ENCODE results near the gene NAMPT.
A peak's percentile ranks its signal among the peaks of the same experiment; 100 is the strongest.
"Not testable (repeated sequence)": the region's sequence is repeated elsewhere in the genome, so short reads cannot be mapped to it uniquely, and the experiment has no call there.

The NAMPT gene

GRCh38 chr7:106284714-106285050, at the start of gene NAMPT:
Gene NAMPT (minus strand): TSS chr7:106284983. CDS start chr7:106284884, 99 bp downstream.
- peak in 2 of 4 experiments; percentile 84 to 93 for DNase-seq (ENCODE audit: low read depth in 4 of 4, low spot score in 1 of 4)

DNA sequence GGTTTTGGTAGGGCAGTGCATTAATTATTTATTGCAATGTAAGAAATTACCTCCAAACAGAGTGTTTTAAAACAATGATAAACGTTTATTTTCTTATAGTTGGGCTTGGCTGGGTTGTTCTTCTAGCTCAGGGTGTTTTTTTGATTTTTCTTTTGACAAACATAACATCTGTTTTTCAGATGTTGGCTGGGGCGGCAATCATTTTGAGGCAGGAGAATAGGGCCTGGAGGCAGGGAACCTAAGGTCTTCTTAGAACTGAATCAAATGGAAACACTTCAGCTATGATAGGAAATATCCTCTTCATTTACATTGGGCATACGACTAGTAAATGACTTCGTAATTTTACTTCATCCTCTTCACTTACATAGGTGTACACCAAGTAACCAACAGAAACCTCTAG, 47.4 kb upstream of the NAMPT start:
- DNase-seq (ENCODE audit: low read depth in 4 of 4, low spot score in 1 of 4) = no peak

- no peak for DNase-seq (ENCODE audit: low read depth in 4 of 4, low spot score in 1 of 4)
Observed at GRCh38 chr7:106331441-106332175, 46.8 kb upstream of the NAMPT start.

- no peak for DNase-seq (ENCODE audit: low read depth in 4 of 4, low spot score in 1 of 4)
Observed at GRCh38 chr7:106329971-106330733, 45.4 kb upstream of the NAMPT start.

DNA sequence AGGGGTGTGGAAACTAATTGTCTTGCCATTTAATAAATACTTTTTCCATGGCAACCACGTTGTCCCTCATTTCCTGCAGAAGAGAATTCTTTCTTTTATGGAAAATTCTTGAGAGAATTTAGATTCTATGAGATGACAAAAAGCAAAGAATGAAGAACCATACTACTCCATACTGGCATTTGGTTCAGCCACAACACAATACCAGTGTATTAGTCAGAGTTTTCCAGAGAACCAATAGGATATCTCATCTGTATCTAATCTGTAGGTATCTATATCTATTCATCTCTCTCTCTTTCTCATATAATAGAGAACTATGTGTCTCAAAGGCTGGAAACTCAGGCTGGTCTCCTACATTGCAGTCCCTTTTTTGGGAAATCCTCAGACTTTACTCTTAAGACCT, 44.6 kb upstream of the NAMPT start:
- DNase-seq (ENCODE audit: low read depth in 4 of 4, low spot score in 1 of 4) = no peak

- DNase-seq (ENCODE audit: low read depth in 4 of 4, low spot score in 1 of 4) = no peak
Observed at GRCh38 chr7:106327538-106328481, 43.0 kb upstream of the NAMPT start.

- DNase-seq (ENCODE audit: low read depth in 4 of 4, low spot score in 1 of 4) = no peak
Observed at GRCh38 chr7:106326594-106327537, 42.1 kb upstream of the NAMPT start.

GRCh38 chr7:106324509-106324908, 39.7 kb upstream of the NAMPT start:
- not testable (repeated sequence) for DNase-seq (ENCODE audit: low read depth in 4 of 4, low spot score in 1 of 4)

DNA sequence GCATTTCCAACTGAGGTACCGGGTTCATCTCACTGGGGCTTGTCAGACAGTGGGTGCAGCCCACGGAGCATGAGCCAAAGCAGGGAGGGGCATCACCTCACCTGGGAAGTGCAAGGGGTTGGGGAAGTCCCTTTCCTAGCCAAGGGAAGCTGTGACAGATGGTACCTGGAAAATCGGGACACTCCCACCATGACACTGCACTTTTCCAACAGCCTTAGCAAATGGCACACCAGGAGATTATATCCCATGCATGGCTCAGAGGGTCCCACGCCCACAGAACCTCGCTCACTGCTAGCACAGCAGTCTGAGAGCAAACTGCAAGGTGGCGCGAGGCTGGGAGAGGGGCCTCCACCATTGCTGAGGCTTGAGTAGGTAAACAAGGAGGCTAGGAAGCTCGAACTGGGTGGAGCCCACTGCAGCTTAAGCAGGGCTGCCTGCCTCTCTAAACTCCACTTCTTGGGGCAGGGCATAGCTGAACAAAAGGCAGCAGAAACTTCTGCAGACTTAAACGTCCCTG, 35.5 kb upstream of the NAMPT start:
- DNase-seq (ENCODE audit: low read depth in 4 of 4, low spot score in 1 of 4) = not testable (repeated sequence)

GRCh38 chr7:106318482-106318881, 33.7 kb upstream of the NAMPT start:
- DNase-seq (ENCODE audit: low read depth in 4 of 4, low spot score in 1 of 4) = no peak

DNA sequence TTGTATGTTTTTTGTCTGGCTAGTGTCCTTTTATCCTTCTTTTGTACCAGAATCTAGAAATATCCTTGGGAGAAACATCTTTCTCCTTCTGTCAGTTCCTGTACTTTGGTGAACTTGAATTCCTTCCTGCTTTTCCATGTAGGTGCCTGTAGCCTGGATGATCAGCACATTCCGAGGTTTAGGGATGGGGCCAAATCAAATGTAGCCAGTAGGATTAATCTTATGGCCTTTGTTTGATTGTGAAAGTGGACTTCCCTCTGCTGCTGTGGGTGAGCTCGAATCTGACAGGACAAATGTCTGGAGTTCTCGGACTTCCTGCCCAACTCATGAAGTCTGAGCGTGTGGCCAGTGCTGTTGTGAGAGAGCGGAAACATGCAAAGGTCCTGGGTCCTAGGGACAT, 33.2 kb upstream of the NAMPT start:
- DNase-seq (ENCODE audit: low read depth in 4 of 4, low spot score in 1 of 4) = no peak

DNA sequence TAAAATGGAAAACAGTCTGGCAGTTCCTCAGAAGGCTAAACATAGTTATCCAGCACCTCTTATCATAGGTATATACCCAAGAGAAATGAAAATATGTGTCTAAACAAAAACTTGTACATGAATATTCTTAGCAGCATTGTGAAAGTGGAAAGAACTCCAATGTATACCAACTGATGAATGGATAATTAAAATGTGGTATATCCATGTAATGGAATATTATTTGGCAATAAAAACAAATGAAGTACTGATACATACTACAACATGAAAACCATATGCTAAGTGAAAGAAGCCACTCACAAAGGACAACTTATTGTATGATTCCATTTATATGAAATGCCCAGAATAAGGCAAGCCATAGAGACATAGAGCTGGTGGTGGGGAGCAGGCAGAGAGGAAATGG, 32.2 kb upstream of the NAMPT start:
- DNase-seq (ENCODE audit: low read depth in 4 of 4, low spot score in 1 of 4) = no peak

DNA sequence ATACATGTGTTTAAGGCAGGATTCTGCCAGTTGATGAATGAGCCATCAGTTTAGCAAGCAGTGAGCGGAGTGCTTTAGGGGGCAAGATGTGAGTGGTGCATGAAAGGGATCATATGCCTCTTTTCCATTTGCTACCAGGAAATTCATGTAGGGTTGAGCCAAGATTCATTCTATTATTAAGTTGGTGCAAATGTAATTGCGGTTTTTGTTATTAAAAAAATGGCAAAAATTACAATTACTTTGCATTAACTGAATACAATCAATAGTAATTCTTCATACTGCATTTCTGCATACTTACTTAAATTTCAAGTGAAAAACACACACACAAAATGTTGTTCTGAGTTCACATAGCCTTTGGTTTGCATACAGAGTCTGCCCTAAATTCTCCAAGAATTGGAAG, 30.1 kb upstream of the NAMPT start:
- no peak for DNase-seq (ENCODE audit: low read depth in 4 of 4, low spot score in 1 of 4)

DNA sequence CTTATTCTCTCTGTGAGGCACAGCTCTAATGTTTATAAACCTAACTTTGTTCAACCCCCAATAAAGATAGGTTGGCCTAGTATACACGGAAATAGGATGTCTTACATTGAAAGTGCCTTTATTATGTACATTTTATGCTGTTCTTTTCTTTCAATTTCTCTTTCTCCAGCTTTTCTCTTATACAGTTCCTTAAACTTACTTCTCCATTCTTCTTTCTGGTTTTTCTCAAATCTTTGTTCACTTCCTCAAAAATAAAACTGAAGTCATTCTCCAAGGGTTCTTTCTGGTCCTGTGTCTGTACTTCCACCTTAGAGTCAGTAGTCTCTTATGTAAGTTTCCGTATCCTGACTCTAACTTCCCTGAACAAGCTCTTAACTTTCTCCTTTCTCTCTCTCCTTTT, 29.2 kb upstream of the NAMPT start:
- no peak for DNase-seq (ENCODE audit: low read depth in 4 of 4, low spot score in 1 of 4)

DNA sequence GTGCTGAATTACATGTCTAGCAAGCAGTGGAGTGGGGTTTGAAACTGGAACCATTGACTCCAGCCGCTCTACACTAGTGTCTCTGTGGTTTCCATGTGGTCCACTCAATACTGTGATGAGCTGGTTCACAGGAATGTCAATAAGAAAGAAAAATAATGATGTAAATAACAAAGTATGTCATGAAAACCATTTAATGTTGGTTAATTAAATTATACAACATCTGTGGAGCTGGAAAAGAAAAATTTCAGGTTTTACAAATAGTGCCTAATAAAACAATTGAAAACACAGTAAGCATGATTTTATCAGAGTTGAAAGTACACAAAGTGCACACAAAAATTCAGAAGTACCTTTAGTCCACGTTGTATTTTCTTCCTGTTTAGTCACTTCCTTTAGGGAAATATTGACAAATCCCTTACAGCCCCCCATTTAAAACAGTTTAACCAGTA, 28.7 kb upstream of the NAMPT start:
- DNase-seq (ENCODE audit: low read depth in 4 of 4, low spot score in 1 of 4) = no peak

- DNase-seq (ENCODE audit: low read depth in 4 of 4, low spot score in 1 of 4) = no peak
Observed at GRCh38 chr7:106312906-106313305, 28.1 kb upstream of the NAMPT start.

GRCh38 chr7:106312099-106312871, 27.5 kb upstream of the NAMPT start:
- no peak for DNase-seq (ENCODE audit: low read depth in 4 of 4, low spot score in 1 of 4)

GRCh38 chr7:106309362-106309761, 24.6 kb upstream of the NAMPT start:
- no peak for DNase-seq (ENCODE audit: low read depth in 4 of 4, low spot score in 1 of 4)

DNA sequence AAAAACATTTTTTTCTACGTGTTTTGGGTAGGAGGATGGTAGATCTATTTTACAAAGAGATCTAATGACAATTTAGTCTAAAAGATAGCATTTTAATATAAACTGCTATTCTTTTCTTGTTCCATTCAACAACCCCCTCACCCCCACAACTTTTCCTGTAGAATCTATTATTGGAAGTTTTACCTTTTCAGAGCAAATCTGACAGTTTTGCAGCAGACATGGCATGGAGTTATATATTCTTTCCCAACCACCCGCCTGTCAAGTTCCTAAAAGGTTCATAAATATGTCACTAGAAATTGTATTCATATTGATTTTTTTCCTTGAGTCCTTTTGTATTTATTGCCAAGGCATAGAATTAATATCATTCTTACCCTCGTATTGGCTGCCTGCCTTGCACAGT, 21.5 kb upstream of the NAMPT start:
- DNase-seq (ENCODE audit: low read depth in 4 of 4, low spot score in 1 of 4) = no peak

All from stimulated activated CD4-positive, alpha-beta T cell treated with anti-CD3 and anti-CD28 coated beads, Interleukin-1b, Interleukin-23, amount 100 ng/mL, for 24 hours (primary cell).